ENCODE measurements around the gene ITPR2. TPM values are rescaled to one million over a fixed set of nuclear protein-coding genes. Genes with fewer than 3 reads are reported as not detected.

ITPR2 gene
- total and polyA plus RNA-seq, 2 donors, result 8.8 to 34.0 TPM

DNA sequence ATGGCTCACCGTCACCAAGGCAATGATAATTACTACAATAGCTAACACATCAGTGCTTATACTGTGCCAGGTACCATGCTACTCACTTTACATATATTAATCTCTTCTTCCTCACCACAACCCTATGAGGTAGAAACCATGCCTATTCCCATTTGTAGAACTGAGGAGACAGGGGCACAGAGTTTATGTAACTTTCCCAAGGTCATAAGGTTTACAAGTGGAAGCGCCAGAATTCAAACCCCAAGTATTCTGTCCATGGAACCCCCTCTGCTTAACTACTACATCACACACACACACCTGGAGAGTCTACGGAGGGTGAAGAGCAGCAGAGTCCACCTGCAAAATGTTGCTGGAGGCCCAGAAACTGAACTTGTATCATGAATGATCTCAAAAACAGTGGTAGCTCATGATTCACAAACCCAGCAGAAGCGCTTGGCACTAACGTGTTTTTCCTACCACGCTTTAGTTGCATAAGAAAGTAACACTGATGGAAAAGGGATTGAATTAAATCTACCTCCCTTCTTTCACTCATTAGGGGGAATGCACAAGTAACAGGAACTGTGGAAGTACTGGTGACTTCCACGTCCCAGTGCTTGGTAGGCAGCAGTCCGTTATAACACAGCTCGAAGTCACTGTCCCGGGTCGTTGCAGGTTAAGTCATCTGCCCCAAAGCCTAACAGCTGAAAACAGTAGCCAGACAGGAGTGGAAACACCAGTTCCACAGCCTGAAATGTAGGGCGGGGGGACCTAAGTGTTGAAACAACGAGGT lies 2.0 kb downstream of the ITPR2 start:
- DNase-seq (ENCODE audit: low read depth in 6 of 9, low spot score in 9 of 9), result peak in 3 of 9 donors; percentile 37 to 66 (median 38)
- Histone ChIP-seq H3K27me3 (ENCODE audit: control insufficient read depth in 2 of 2, insufficient read depth in 1 of 2, low read length in 1 of 2) (no peaks in the 10 kb centered on the region), H3K4me1 (ENCODE audit: control insufficient read depth in 2 of 2, insufficient read depth in 2 of 2, low read length in 2 of 2) (peaks cover 27 to 49% of the 10 kb centered on the region in 2 donors), H3K4me3 (ENCODE audit: low read length in 2 of 2) (peak overlapping the region; percentile 50 to 60), H3K27ac (ENCODE audit: low read depth in 1 of 2, low read length in 1 of 2) (peak overlapping the region; percentile 71 to 91), H3K9me3 (ENCODE audit: control insufficient read depth in 2 of 2, insufficient read depth in 1 of 2, low read length in 1 of 2) (peaks cover 0 to 6% of the 10 kb centered on the region in 2 donors), H3K36me3 (ENCODE audit: control insufficient read depth in 2 of 2, insufficient read depth in 2 of 2, low read length in 1 of 2) (peaks cover 0 to 6% of the 10 kb centered on the region in 2 donors)
- 47% methylated on average over 13 of the region's 13 CpGs for WGBS

DNA sequence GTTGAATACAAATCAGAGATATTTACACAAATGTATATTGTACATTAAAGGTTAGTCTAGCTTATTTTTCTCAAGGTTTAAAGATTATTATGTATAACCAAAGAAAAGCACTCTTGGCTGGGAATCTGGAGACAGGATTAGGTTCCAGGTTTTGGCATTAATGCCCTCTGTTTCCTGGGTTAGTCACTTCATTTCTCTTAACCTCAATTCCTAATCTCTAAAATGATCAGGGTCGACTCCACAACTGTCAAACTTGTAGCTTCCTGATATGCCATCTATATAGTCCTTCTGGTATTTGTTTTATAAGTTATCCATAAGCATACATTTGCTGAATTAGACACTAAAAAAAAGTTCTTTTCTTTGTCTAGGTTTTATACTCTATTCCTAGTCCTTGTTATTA lies 2.6 kb downstream of the ITPR2 start:
- H3K27me3 ChIP-seq (ENCODE audit: control insufficient read depth in 2 of 2, insufficient read depth in 1 of 2, low read length in 1 of 2), result no peaks in the 10 kb centered on the region
- WGBS, result 19% methylated on average over 1 of the region's 1 CpG
- H3K27ac ChIP-seq (ENCODE audit: low read depth in 1 of 2, low read length in 1 of 2), result peak overlapping the region in 1 of 2 donors; percentile 91
- peak overlapping the region; percentile 50 to 60 for H3K4me3 ChIP-seq (ENCODE audit: low read length in 2 of 2)
- H3K9me3 ChIP-seq (ENCODE audit: control insufficient read depth in 2 of 2, insufficient read depth in 1 of 2, low read length in 1 of 2), result peaks cover 0 to 6% of the 10 kb centered on the region in 2 donors
- no peak for DNase-seq (ENCODE audit: low read depth in 6 of 9, low spot score in 9 of 9)
- H3K4me1 ChIP-seq (ENCODE audit: control insufficient read depth in 2 of 2, insufficient read depth in 2 of 2, low read length in 2 of 2), result peaks cover 27 to 50% of the 10 kb centered on the region in 2 donors
- peaks cover 0 to 6% of the 10 kb centered on the region in 2 donors for H3K36me3 ChIP-seq (ENCODE audit: control insufficient read depth in 2 of 2, insufficient read depth in 2 of 2, low read length in 1 of 2)

DNA sequence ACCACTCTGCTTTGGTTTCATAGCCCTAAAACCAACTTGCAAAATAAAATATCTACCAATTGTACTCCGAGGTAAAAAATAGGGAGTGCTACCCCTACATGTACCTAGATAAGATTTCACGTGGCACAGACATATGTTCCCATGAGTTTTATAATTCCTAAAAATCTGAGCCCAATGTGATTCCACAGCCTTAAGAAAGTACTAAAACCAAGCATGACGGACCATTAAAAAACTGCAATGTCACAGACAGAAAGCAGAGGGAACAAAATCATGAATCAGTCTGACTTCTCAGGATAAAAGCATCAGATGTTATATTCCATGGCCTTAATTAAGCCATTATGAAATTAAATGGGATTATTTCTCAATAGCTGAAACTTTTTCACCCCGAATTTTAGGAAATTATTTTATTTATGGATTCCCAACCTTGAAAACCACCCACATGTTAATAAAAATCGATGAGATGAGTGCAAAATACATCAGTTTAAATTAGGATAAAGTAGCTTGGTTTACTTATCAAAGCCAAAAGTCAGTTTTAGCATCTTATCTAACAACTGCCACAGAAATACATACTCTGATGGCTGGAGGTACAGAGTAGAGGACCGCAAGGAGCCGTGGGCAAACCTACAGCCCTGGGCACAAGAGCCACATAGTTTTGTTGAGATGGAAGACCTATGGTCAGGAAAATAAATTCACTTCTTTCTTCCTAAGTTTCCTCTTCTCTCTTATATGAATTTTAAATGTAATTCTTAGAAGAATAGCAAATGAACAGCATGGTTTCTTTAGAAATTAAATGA lies 4.5 kb downstream of the ITPR2 start:
- no peak for DNase-seq (ENCODE audit: low read depth in 6 of 9, low spot score in 9 of 9)
- Histone ChIP-seq H3K4me1 (ENCODE audit: control insufficient read depth in 2 of 2, insufficient read depth in 2 of 2, low read length in 2 of 2) (peaks cover 22 to 35% of the 10 kb centered on the region in 2 donors), H3K36me3 (ENCODE audit: control insufficient read depth in 2 of 2, insufficient read depth in 2 of 2, low read length in 1 of 2) (peaks cover 0 to 9% of the 10 kb centered on the region in 2 donors), H3K9me3 (ENCODE audit: control insufficient read depth in 2 of 2, insufficient read depth in 1 of 2, low read length in 1 of 2) (peaks cover 0 to 1% of the 10 kb centered on the region in 2 donors), H3K27ac (ENCODE audit: low read depth in 1 of 2, low read length in 1 of 2) (no peak overlapping the region), H3K27me3 (ENCODE audit: control insufficient read depth in 2 of 2, insufficient read depth in 1 of 2, low read length in 1 of 2) (no peaks in the 10 kb centered on the region), H3K4me3 (ENCODE audit: low read length in 2 of 2) (no peak overlapping the region)
- 97% methylated on average over 7 of the region's 7 CpGs for WGBS

DNA sequence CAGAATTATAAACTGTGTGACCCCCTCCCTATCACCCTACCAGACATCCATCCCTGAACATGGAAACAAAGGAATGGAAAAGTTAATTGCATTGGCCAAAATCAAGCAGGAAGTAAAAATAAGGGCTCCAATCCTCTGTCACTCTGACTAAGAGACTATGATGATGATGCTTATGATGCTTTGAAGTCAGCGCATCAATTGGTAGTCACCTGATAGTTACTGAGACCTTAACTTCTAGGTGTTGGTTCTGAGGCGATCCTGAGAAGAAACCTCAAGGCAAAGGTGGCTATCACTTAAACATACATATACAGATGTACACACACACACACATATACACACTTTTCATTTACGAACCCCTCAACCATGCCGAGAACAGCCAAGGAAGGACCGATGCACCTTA lies 6.6 kb downstream of the ITPR2 start:
- Histone ChIP-seq H3K9me3 (ENCODE audit: control insufficient read depth in 2 of 2, insufficient read depth in 1 of 2, low read length in 1 of 2) (no peaks in the 10 kb centered on the region), H3K4me3 (ENCODE audit: low read length in 2 of 2) (no peak overlapping the region), H3K27me3 (ENCODE audit: control insufficient read depth in 2 of 2, insufficient read depth in 1 of 2, low read length in 1 of 2) (no peaks in the 10 kb centered on the region), H3K4me1 (ENCODE audit: control insufficient read depth in 2 of 2, insufficient read depth in 2 of 2, low read length in 2 of 2) (peaks cover 22 to 32% of the 10 kb centered on the region in 2 donors), H3K27ac (ENCODE audit: low read depth in 1 of 2, low read length in 1 of 2) (no peak overlapping the region), H3K36me3 (ENCODE audit: control insufficient read depth in 2 of 2, insufficient read depth in 2 of 2, low read length in 1 of 2) (peaks cover 0 to 9% of the 10 kb centered on the region in 2 donors)
- 97% methylated on average over 5 of the region's 5 CpGs for WGBS
- no peak for DNase-seq (ENCODE audit: low read depth in 6 of 9, low spot score in 9 of 9)

DNA sequence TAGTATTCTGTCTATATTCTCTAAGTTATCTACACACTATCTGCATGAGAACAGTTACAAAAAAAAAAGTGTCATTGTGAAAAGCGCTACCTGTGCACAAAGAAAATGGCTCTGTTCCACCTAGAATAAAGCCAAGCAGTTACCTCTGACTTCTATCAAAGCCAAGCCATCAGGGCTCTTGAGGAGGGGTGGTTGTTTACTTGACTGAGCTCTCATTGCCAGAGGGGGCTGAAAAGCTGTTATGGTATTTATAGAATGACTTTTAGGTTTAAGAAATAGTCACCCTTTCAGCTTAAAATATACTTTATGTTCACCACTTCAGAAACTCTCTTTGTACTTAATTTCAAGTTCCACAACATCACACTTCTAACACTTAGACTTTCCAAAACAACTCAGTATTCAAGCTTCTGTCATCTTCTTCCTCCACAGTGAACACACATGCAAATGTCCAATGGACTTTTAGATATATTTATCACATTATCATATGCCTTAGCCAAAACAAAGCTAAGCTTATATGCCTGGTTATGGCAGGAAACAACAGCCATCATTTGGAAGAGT lies 7.5 kb downstream of the ITPR2 start:
- peaks cover 16 to 27% of the 10 kb centered on the region in 2 donors for H3K4me1 ChIP-seq (ENCODE audit: control insufficient read depth in 2 of 2, insufficient read depth in 2 of 2, low read length in 2 of 2)
- peaks cover 0 to 9% of the 10 kb centered on the region in 2 donors for H3K36me3 ChIP-seq (ENCODE audit: control insufficient read depth in 2 of 2, insufficient read depth in 2 of 2, low read length in 1 of 2)
- peak in 1 of 9 donors; percentile 42 for DNase-seq (ENCODE audit: low read depth in 6 of 9, low spot score in 9 of 9)

DNA sequence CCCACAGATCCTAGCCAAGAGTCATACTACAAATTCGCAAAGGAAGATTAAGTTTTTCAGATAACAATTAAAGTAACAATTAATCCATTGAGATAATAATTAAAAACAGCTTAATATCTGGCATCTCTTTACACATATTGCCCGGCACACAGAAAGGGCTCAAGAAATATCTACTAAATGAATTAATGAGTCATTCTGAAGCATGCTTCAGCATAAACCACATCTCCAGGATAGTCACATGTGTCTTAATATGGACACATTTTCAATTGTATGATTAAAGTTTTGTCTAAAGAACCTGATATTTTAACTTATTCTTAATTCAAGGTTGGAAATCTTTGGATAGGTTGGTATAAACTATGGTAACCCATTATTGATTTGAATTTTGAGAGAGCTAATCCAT lies 9.6 kb downstream of the ITPR2 start:
- WGBS, result 99% methylated on average over 2 of the region's 2 CpGs

More for the DNA sequence above, 7.5 kb downstream of the ITPR2 start:
- 75% methylated on average over 1 of the region's 1 CpG for WGBS
- peak overlapping the region in 1 of 2 donors; percentile 67 for H3K27ac ChIP-seq (ENCODE audit: low read depth in 1 of 2, low read length in 1 of 2)
- no peaks in the 10 kb centered on the region for H3K27me3 ChIP-seq (ENCODE audit: control insufficient read depth in 2 of 2, insufficient read depth in 1 of 2, low read length in 1 of 2)
- no peak overlapping the region for H3K4me3 ChIP-seq (ENCODE audit: low read length in 2 of 2)
- H3K9me3 ChIP-seq (ENCODE audit: control insufficient read depth in 2 of 2, insufficient read depth in 1 of 2, low read length in 1 of 2), result no peaks in the 10 kb centered on the region

DNA sequence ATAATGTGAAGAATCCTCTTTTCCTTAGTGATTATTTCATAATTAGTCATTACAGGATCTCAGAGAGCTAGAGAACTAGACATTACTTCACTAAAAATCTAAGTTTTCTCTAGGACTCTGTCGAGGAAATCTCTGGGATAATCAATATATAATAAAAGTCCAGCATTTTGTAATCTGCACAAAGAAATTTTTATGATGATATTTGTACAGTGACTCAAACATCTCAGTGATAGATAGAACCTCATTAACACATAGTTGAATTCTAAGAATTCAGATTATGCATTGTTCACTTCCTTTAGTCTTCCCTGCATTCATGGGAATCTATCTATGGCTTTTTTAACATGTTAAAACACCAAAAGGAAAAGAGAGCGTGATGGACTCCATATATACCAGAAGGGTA lies 11.0 kb downstream of the ITPR2 start:
- WGBS, result 98% methylated on average over 2 of the region's 2 CpGs
- peaks cover 4 to 12% of the 10 kb centered on the region in 2 donors for H3K4me1 ChIP-seq (ENCODE audit: control insufficient read depth in 2 of 2, insufficient read depth in 2 of 2, low read length in 2 of 2)

More for the DNA sequence above, 9.6 kb downstream of the ITPR2 start:
- Histone ChIP-seq H3K4me3 (ENCODE audit: low read length in 2 of 2) (no peak overlapping the region), H3K9me3 (ENCODE audit: control insufficient read depth in 2 of 2, insufficient read depth in 1 of 2, low read length in 1 of 2) (no peaks in the 10 kb centered on the region), H3K27me3 (ENCODE audit: control insufficient read depth in 2 of 2, insufficient read depth in 1 of 2, low read length in 1 of 2) (no peaks in the 10 kb centered on the region), H3K4me1 (ENCODE audit: control insufficient read depth in 2 of 2, insufficient read depth in 2 of 2, low read length in 2 of 2) (peaks cover 9 to 16% of the 10 kb centered on the region in 2 donors), H3K36me3 (ENCODE audit: control insufficient read depth in 2 of 2, insufficient read depth in 2 of 2, low read length in 1 of 2) (peaks cover 0 to 9% of the 10 kb centered on the region in 2 donors), H3K27ac (ENCODE audit: low read depth in 1 of 2, low read length in 1 of 2) (no peak overlapping the region)
- no peak for DNase-seq (ENCODE audit: low read depth in 6 of 9, low spot score in 9 of 9)

DNA sequence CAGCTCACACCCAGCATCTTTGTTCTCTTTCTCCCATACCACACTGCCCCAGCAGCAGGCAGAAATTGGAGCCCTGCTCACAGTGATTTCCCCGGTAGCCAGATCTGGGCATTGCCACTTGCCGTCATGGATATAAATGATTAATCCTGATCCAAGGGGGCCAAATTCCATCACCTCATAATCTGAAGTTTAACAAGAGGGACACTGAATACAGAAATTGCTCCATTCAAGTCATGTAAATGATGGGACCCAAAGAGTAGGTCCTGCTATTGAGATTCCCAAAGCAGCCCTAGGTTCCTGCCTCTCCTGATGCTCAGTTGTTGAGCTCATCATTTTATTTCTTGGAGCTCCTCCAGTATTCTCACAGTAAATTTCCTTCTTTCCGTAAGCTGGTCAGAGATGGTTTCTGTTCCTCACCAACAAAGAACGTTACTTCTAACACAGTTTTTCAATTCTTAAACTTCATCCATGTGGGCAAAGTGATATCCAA lies 11.7 kb downstream of the ITPR2 start:
- WGBS, result 96% methylated on average over 4 of the region's 4 CpGs
- peaks cover 0 to 10% of the 10 kb centered on the region in 2 donors for H3K4me1 ChIP-seq (ENCODE audit: control insufficient read depth in 2 of 2, insufficient read depth in 2 of 2, low read length in 2 of 2)
- no peak for DNase-seq (ENCODE audit: low read depth in 6 of 9, low spot score in 9 of 9)
- H3K36me3 ChIP-seq (ENCODE audit: control insufficient read depth in 2 of 2, insufficient read depth in 2 of 2, low read length in 1 of 2), result peaks cover 0 to 14% of the 10 kb centered on the region in 2 donors
- no peaks in the 10 kb centered on the region for H3K9me3 ChIP-seq (ENCODE audit: control insufficient read depth in 2 of 2, insufficient read depth in 1 of 2, low read length in 1 of 2)
- H3K4me3 ChIP-seq (ENCODE audit: low read length in 2 of 2), result no peak overlapping the region
- H3K27me3 ChIP-seq (ENCODE audit: control insufficient read depth in 2 of 2, insufficient read depth in 1 of 2, low read length in 1 of 2), result no peaks in the 10 kb centered on the region
- no peak overlapping the region for H3K27ac ChIP-seq (ENCODE audit: low read depth in 1 of 2, low read length in 1 of 2)

More for the DNA sequence above, 11.0 kb downstream of the ITPR2 start:
- H3K27me3 ChIP-seq (ENCODE audit: control insufficient read depth in 2 of 2, insufficient read depth in 1 of 2, low read length in 1 of 2), result no peaks in the 10 kb centered on the region
- H3K9me3 ChIP-seq (ENCODE audit: control insufficient read depth in 2 of 2, insufficient read depth in 1 of 2, low read length in 1 of 2), result no peaks in the 10 kb centered on the region
- H3K36me3 ChIP-seq (ENCODE audit: control insufficient read depth in 2 of 2, insufficient read depth in 2 of 2, low read length in 1 of 2), result peaks cover 0 to 17% of the 10 kb centered on the region in 2 donors
- H3K27ac ChIP-seq (ENCODE audit: low read depth in 1 of 2, low read length in 1 of 2), result no peak overlapping the region
- DNase-seq (ENCODE audit: low read depth in 6 of 9, low spot score in 9 of 9), result no peak
- H3K4me3 ChIP-seq (ENCODE audit: low read length in 2 of 2), result no peak overlapping the region

Data from thymus (tissue), 11 donors.